Osteoblast (primary cell): ENCODE measurements around the gene ODF2L. TPM values are rescaled to one million over a fixed set of nuclear protein-coding genes. Genes with fewer than 3 reads are reported as not detected.

Experiments used
- DNase-seq: peaks from one replicate; pipeline ENCODE4 v3.0.0; 2011; ENCODE audit warnings: low spot score, mixed read lengths; ENCODE audit not compliant: insufficient read length; ENCODE audit errors: missing footprints
- H2AFZ ChIP-seq: 2 replicates; pipeline ENCODE4 v1.6.0; 2011; ENCODE audit warnings: mild to moderate bottlenecking, low read length
- H3K27ac ChIP-seq: 2 replicates; pipeline ENCODE4 v1.5.1; 2011; ENCODE audit warnings: mild to moderate bottlenecking, low read depth, low read length, moderate library complexity
- H3K27me3 ChIP-seq: 2 replicates; pipeline ENCODE4 v1.6.0; 2012; ENCODE audit warnings: mild to moderate bottlenecking, control low read depth, inconsistent platforms, low read length, moderate library complexity; ENCODE audit not compliant: insufficient read depth
- H3K36me3 ChIP-seq: 2 replicates; pipeline ENCODE4 v1.5.1; 2011; ENCODE audit warnings: mild to moderate bottlenecking, low read length, control low read depth, moderate library complexity; ENCODE audit not compliant: insufficient read depth
- H3K4me1 ChIP-seq: 2 replicates; pipeline ENCODE4 v1.5.1; 2011; ENCODE audit warnings: mild to moderate bottlenecking, low read length, control low read depth, moderate library complexity; ENCODE audit not compliant: insufficient read depth
- H3K4me2 ChIP-seq: 2 replicates; pipeline ENCODE4 v1.6.0; 2011; ENCODE audit warnings: mild to moderate bottlenecking, low read length; ENCODE audit not compliant: insufficient read depth
- H3K4me3 ChIP-seq: fragments of 200-600 bp; sonication (generic); 3 replicates; pipeline ENCODE4 v1.5.1; 2012; ENCODE audit warnings: mild to moderate bottlenecking, low read length, inconsistent platforms; ENCODE audit not compliant: insufficient read depth
- H3K79me2 ChIP-seq: 2 replicates; pipeline ENCODE4 v1.6.0; 2012; ENCODE audit warnings: mild to moderate bottlenecking, low read length, control low read depth, inconsistent platforms; ENCODE audit not compliant: insufficient read depth
- H3K9me3 ChIP-seq: 2 replicates; pipeline ENCODE4 v1.5.1; 2011; ENCODE audit warnings: low read depth, low read length, control low read depth
- H4K20me1 ChIP-seq: 2 replicates; pipeline ENCODE4 v1.6.0; 2012; ENCODE audit warnings: mild to moderate bottlenecking, low read length, control low read depth; ENCODE audit not compliant: insufficient read depth
- total RNA-seq: library from RNA; depleted of rRNA; stranded (reverse); fragments of >200 nt; gene quantifications from 2 replicates; pipeline ENCODE4 v1.2.3, GENCODE V29; 2012
- TF ChIP-seq, protein P1 (sequence below): IDR thresholded peaks from 2 replicates; pipeline ENCODE4 v1.5.1; 2011; ENCODE audit warnings: mild to moderate bottlenecking, low read depth, low read length, moderate library complexity; ENCODE audit errors: extremely low read depth

The ODF2L gene
- total RNA-seq, 1 donor: 87.6 TPM

DNA sequence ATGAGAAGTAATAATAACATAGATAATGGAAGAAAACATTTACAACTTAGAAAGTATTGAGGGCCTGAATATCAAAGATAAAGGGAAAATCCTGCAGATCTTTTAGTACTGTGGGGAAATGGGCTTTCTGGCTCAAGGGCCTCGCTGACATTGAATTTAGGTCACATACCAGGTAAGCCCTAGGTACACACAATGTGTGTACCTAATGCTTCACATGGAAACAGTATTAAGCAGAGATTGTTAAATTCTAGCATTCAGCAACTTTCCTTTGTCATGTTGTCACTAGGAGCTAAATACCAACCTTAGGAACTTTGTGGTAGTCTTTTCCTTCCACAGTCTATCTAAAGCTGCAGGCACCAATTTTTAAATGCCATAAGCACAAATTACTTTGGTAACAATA is 49.7 kb downstream of the ODF2L start:
- H3K27ac ChIP-seq: no peak overlapping the region
- H3K4me3 ChIP-seq: no peak overlapping the region
- no peaks in the 10 kb centered on the region for H3K36me3 ChIP-seq
- H3K9me3 ChIP-seq: no peaks in the 10 kb centered on the region
- TF ChIP-seq, protein P1, sequence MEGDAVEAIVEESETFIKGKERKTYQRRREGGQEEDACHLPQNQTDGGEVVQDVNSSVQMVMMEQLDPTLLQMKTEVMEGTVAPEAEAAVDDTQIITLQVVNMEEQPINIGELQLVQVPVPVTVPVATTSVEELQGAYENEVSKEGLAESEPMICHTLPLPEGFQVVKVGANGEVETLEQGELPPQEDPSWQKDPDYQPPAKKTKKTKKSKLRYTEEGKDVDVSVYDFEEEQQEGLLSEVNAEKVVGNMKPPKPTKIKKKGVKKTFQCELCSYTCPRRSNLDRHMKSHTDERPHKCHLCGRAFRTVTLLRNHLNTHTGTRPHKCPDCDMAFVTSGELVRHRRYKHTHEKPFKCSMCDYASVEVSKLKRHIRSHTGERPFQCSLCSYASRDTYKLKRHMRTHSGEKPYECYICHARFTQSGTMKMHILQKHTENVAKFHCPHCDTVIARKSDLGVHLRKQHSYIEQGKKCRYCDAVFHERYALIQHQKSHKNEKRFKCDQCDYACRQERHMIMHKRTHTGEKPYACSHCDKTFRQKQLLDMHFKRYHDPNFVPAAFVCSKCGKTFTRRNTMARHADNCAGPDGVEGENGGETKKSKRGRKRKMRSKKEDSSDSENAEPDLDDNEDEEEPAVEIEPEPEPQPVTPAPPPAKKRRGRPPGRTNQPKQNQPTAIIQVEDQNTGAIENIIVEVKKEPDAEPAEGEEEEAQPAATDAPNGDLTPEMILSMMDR: no peak
- H2AFZ ChIP-seq: no peak overlapping the region
- no peaks in the 10 kb centered on the region for H3K4me1 ChIP-seq
- H3K79me2 ChIP-seq: no peaks in the 10 kb centered on the region
- DNase-seq: no peak
- no peaks in the 10 kb centered on the region for H3K27me3 ChIP-seq
- no peak overlapping the region for H3K4me2 ChIP-seq
- H4K20me1 ChIP-seq: no peaks in the 10 kb centered on the region

DNA sequence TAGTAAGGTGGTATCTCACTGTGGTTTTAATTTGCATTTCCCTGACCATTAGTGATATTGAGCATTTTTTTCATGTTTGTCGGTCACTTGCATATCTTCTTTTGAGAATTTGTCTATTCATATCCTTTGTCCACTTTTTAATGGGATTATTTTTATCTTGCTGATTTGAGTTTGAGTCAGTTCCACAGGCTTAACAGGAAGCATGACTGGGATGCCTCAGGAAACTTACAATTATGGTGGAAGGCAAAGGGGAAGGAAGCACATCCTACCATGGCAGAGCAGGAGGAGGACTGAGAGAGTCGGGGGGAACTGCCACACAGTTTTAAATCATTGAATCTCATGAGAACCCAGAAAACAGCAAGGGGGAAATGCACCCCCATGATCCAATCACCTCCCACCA is 51.1 kb downstream of the ODF2L start:
- no peak for DNase-seq
- Histone ChIP-seq H3K4me1 (no peaks in the 10 kb centered on the region), H3K36me3 (no peaks in the 10 kb centered on the region), H3K9me3 (no peaks in the 10 kb centered on the region), H3K4me2 (no peak overlapping the region), H3K4me3 (no peak overlapping the region), H3K27ac (no peak overlapping the region), H3K27me3 (no peaks in the 10 kb centered on the region), H2AFZ (no peak overlapping the region), H4K20me1 (no peaks in the 10 kb centered on the region), H3K79me2 (no peaks in the 10 kb centered on the region)
- TF ChIP-seq, protein P1: no peak

- no peak overlapping the region for H2AFZ ChIP-seq
- no peaks in the 10 kb centered on the region for H3K79me2 ChIP-seq
- no peaks in the 10 kb centered on the region for H3K36me3 ChIP-seq
- no peaks in the 10 kb centered on the region for H3K4me1 ChIP-seq
- no peak overlapping the region for H3K27ac ChIP-seq
- H3K9me3 ChIP-seq: no peaks in the 10 kb centered on the region
- TF ChIP-seq, protein P1: no peak
- no peak overlapping the region for H3K4me2 ChIP-seq
- no peak overlapping the region for H3K4me3 ChIP-seq
- no peaks in the 10 kb centered on the region for H4K20me1 ChIP-seq
- H3K27me3 ChIP-seq: no peaks in the 10 kb centered on the region
- no peak for DNase-seq
Observed at GRCh38 chr1:86339906-86340305, 56.2 kb downstream of the ODF2L start.

- Histone ChIP-seq H2AFZ (no peak overlapping the region), H3K27me3 (no peaks in the 10 kb centered on the region), H3K9me3 (no peaks in the 10 kb centered on the region), H3K79me2 (no peaks in the 10 kb centered on the region), H3K4me1 (no peaks in the 10 kb centered on the region), H4K20me1 (no peaks in the 10 kb centered on the region), H3K4me3 (no peak overlapping the region), H3K4me2 (no peak overlapping the region), H3K27ac (no peak overlapping the region), H3K36me3 (no peaks in the 10 kb centered on the region)
- no peak for DNase-seq
- TF ChIP-seq, protein P1: no peak
Observed at GRCh38 chr1:86339014-86339812, 56.9 kb downstream of the ODF2L start.
